Measurements from ENCODE around the gene PLAGL2. TPM values are rescaled to one million over a fixed set of nuclear protein-coding genes. Genes with fewer than 3 reads are reported as not detected.

The PLAGL2 gene
- total and polyA plus RNA-seq, 2 of the 8 experiments (the other 6 are each of a cell fraction or from before 2014, with no cell fraction given): 20.6 to 25.4 TPM

GRCh38 chr20:32144898-32145662 lies 62.5 kb downstream of the PLAGL2 start (continued):
- TF ChIP-seq HDAC2 (IDR thresholded peaks at IDR 0.05; ENCODE audit: borderline replicate concordance in 1 of 2, low read depth in 2 of 2, low read length in 2 of 2) (no peak), KDM5A (IDR thresholded peaks at IDR 0.05; ENCODE audit: low read length) (no peak), ATF3 (IDR thresholded peaks at IDR 0.05; ENCODE audit: insufficient read depth, low read depth, low read length) (no peak), JUND (IDR thresholded peaks at IDR 0.05; ENCODE audit: low read length) (no peak)

All from H1 (cell line).